C4-2B (cell line): Measurements from ENCODE around the gene ABHD3.

ENCODE experiments used
- CTCF ChIP-seq: fragments of 450-650 bp; conservative IDR thresholded peaks from 2 replicates; pipeline ENCODE4 v1.5.1; 2017; ENCODE audit warnings: mild to moderate bottlenecking
- ZFX ChIP-seq: fragments of 450-650 bp; IDR thresholded peaks from 2 replicates; pipeline ENCODE4 v1.6.1; 2017

- TF ChIP-seq CTCF (no peak), ZFX (no peak)
Observed at GRCh38 chr18:21664069-21664468, 40.5 kb downstream of the ABHD3 start.
